GM23338 (cell line): ENCODE data around the gene PACS2. TPM values are rescaled to one million over a fixed set of nuclear protein-coding genes. Genes with fewer than 3 reads are reported as not detected.

Experiments used
- ATAC-seq: fragments of 200-7000 bp; cut with Tn5 transposase; 3 replicates; pipeline ENCODE4 v1.9.1; 2020
- DNase-seq: peaks from one replicate; pipeline ENCODE4 v3.0.0-alpha.2; 2015; ENCODE audit warnings: low spot score
- H2AFZ ChIP-seq: fragments of 200-600 bp; sonication (generic); 2 replicates; pipeline ENCODE4 v1.8.0; 2016; ENCODE audit warnings: antibody characterized with exemption, mild to moderate bottlenecking, moderate library complexity
- H3F3A ChIP-seq: fragments of 200-600 bp; sonication (generic); replicated peaks from 2 replicates; pipeline ENCODE4 v1.8.0; 2017; ENCODE audit warnings: antibody characterized with exemption, mixed run types, low read depth
- H3K27ac ChIP-seq: fragments of 200-600 bp; sonication (generic); 2 replicates; pipeline ENCODE4 v1.6.1; 2016; ENCODE audit warnings: low read depth
- H3K27me3 ChIP-seq: fragments of 200-600 bp; sonication (generic); 2 replicates; pipeline ENCODE4 v1.8.0; 2016; ENCODE audit warnings: mild to moderate bottlenecking, mixed run types, moderate library complexity; ENCODE audit not compliant: insufficient read depth
- H3K36me3 ChIP-seq: fragments of 200-600 bp; sonication (generic); 2 replicates; pipeline ENCODE4 v1.8.0; 2016; ENCODE audit warnings: mild to moderate bottlenecking; ENCODE audit not compliant: insufficient read depth
- H3K4me1 ChIP-seq: fragments of 200-600 bp; sonication (generic); 2 replicates; pipeline ENCODE4 v1.8.0; 2016; ENCODE audit warnings: mild to moderate bottlenecking, moderate library complexity; ENCODE audit not compliant: insufficient read depth
- H3K4me2 ChIP-seq: fragments of 200-600 bp; sonication (generic); 2 replicates; pipeline ENCODE4 v1.7.1; 2017; ENCODE audit warnings: mixed run types
- H3K4me3 ChIP-seq: fragments of 200-600 bp; sonication (generic); 2 replicates; pipeline ENCODE4 v1.6.1; 2016; ENCODE audit warnings: mixed run types
- H3K79me2 ChIP-seq: fragments of 200-600 bp; sonication (generic); replicated peaks from 2 replicates; pipeline ENCODE4 v1.8.0; 2017; ENCODE audit warnings: mild to moderate bottlenecking; ENCODE audit not compliant: insufficient read depth
- H3K9me2 ChIP-seq: fragments of 200-600 bp; sonication (generic); 2 replicates; pipeline ENCODE4 v1.8.0; 2017; ENCODE audit not compliant: insufficient read depth
- H4K20me1 ChIP-seq: fragments of 200-600 bp; sonication (generic); replicated peaks from 2 replicates; pipeline ENCODE4 v1.8.0; 2017; ENCODE audit warnings: mild to moderate bottlenecking; ENCODE audit not compliant: insufficient read depth
- H3K27ac Mint-ChIP-seq: 2 replicates; pipeline ENCODE4 v1.8.0; 2020; ENCODE audit warnings: inconsistent platforms, mild to moderate bottlenecking, moderate library complexity, mixed read lengths
- H3K27me3 Mint-ChIP-seq: 3 replicates; pipeline ENCODE4 v1.8.0; 2022; ENCODE audit warnings: low read depth, mild to moderate bottlenecking, moderate library complexity, mixed read lengths, inconsistent platforms; ENCODE audit not compliant: insufficient read depth, poor library complexity
- H3K36me3 Mint-ChIP-seq: 3 replicates; pipeline ENCODE4 v1.8.0; 2021; ENCODE audit warnings: low read depth, mild to moderate bottlenecking, inconsistent platforms, moderate library complexity, mixed read lengths
- H3K4me1 Mint-ChIP-seq: 3 replicates; pipeline ENCODE4 v1.8.0; 2020; ENCODE audit warnings: mild to moderate bottlenecking, inconsistent platforms, mixed read lengths
- H3K4me3 Mint-ChIP-seq: 3 replicates; pipeline ENCODE4 v1.8.0; 2021; ENCODE audit warnings: moderate library complexity, mild to moderate bottlenecking, inconsistent platforms, mixed read lengths
- H3K9me3 Mint-ChIP-seq: 3 replicates; pipeline ENCODE4 v1.8.0; 2020; ENCODE audit warnings: moderate library complexity, mild to moderate bottlenecking, inconsistent platforms, mixed read lengths
- CREB1 ChIP-seq: fragments of 250-450 bp; sonication (Bioruptor Pico); IDR thresholded peaks from 2 replicates; pipeline ENCODE4 v1.5.0; 2020; ENCODE audit warnings: low read depth, mild to moderate bottlenecking, moderate library complexity
- CTCF ChIP-seq, 2 experiments: fragments of 200-600 bp in 1 of 2; sonication (generic) in 1 of 2; conservative IDR thresholded peaks; 2 replicates each; pipeline versions ENCODE4 v1.5.1 to v1.6.1; 2016 to 2017; ENCODE audit warnings: antibody characterized with exemption in 2 of 2, low read depth in 2 of 2, mild to moderate bottlenecking in 2 of 2, moderate library complexity in 1 of 2
- ETS1 ChIP-seq: IDR thresholded peaks from 2 replicates; pipeline ENCODE4 v1.6.1; 2016; ENCODE audit warnings: antibody characterized with exemption
- EZH2 ChIP-seq: fragments of 200-600 bp; sonication (generic); IDR thresholded peaks from one replicate; pipeline ENCODE4 v1.8.0; 2017; ENCODE audit warnings: antibody characterized with exemption, mild to moderate bottlenecking, low read depth; ENCODE audit not compliant: unreplicated experiment
- NANOG ChIP-seq: IDR thresholded peaks from 2 replicates; pipeline ENCODE4 v1.6.1; 2016; ENCODE audit warnings: antibody characterized with exemption, borderline replicate concordance
- POLR2AphosphoS5 ChIP-seq: IDR thresholded peaks from 2 replicates; pipeline ENCODE4 v1.6.1; 2016; ENCODE audit warnings: antibody characterized with exemption, low read depth
- STAT1 ChIP-seq: IDR thresholded peaks from one replicate; pipeline ENCODE4 v1.6.1; 2016; ENCODE audit warnings: antibody characterized with exemption; ENCODE audit not compliant: unreplicated experiment
- ZNF114 ChIP-seq: fragments of 250-450 bp; sonication (Bioruptor Pico); IDR thresholded peaks from 2 replicates; pipeline ENCODE4 v1.5.0; 2020; ENCODE audit warnings: mild to moderate bottlenecking, moderate library complexity
- ZNF331 ChIP-seq: fragments of 250-450 bp; sonication (Bioruptor Pico); IDR thresholded peaks from 2 replicates; pipeline ENCODE4 v1.5.0; 2020; ENCODE audit warnings: low read depth, mild to moderate bottlenecking, moderate library complexity
- ZNF462 ChIP-seq: fragments of 250-450 bp; sonication (Bioruptor Pico); IDR thresholded peaks from 2 replicates; pipeline ENCODE4 v1.5.0; 2020; ENCODE audit warnings: mild to moderate bottlenecking, moderate library complexity
- polyA plus RNA-seq: library from polyadenylated mRNA; unstranded; fragments of >200 nt; fragmentation: Nextera tagmentation; extraction: Ambion mirVana; gene quantifications from 2 replicates; pipeline ENCODE4 v1.2.1, GENCODE V29; 2016
- total RNA-seq: library from RNA; depleted of rRNA; stranded (reverse); fragments of >200 nt; shearing (Covaris generic); gene quantifications from 2 replicates; pipeline ENCODE4 v1.2.3, GENCODE V29; 2014

Gene PACS2
- total and polyA plus RNA-seq, 2 experiments from 2014 or later = 22.5 to 79.0 TPM

- TF ChIP-seq ZNF462 (CRISPR knock-in tag) = no peak
- no peak for TF ChIP-seq CTCF (conservative IDR thresholded peaks at IDR 0.05; ENCODE audit: low read depth in 2 of 2)
- no peak for TF ChIP-seq POLR2AphosphoS5
Observed at GRCh38 chr14:105330491-105330895, 15.9 kb downstream of the PACS2 start (continued).

GRCh38 chr14:105331575-105332349 is 17.2 kb downstream of the PACS2 start:
- peaks cover 44% of the 10 kb centered on the region for H3K4me1 Mint-ChIP-seq
- H3K27ac Mint-ChIP-seq = peak overlapping the region; percentile 11; the same call in 1 of the 2 replicates
- Histone ChIP-seq H3K79me2 (peaks cover 68% of the 10 kb centered on the region), H3K36me3 (no peaks in the 10 kb centered on the region), H3K4me1 (peaks cover 28% of the 10 kb centered on the region), H3K4me3 (no peak overlapping the region), H3K4me2 (no peak overlapping the region), H3F3A (no peaks in the 10 kb centered on the region), H3K9me2 (no peaks in the 10 kb centered on the region), H3K27ac (0 out of 2 replicates have a peak overlapping the region, but pooled peaks have one; percentile 59), H3K27me3 (no peaks in the 10 kb centered on the region), H4K20me1 (peaks cover 32% of the 10 kb centered on the region), H2AFZ (no peak overlapping the region)
- H3K4me3 Mint-ChIP-seq = no peak overlapping the region; the same call in 2 of the 3 replicates
- H3K36me3 Mint-ChIP-seq = peaks cover 10% of the 10 kb centered on the region; the same call in 1 of the 3 replicates
- peaks cover 3% of the 10 kb centered on the region for H3K9me3 Mint-ChIP-seq
- DNase-seq (no peak), ATAC-seq (no peak)
- peaks cover 17% of the 10 kb centered on the region for H3K27me3 Mint-ChIP-seq
- TF ChIP-seq STAT1 = no peak
- no peak for TF ChIP-seq CREB1 (CRISPR knock-in tag)
- no peak for TF ChIP-seq ETS1
- no peak for TF ChIP-seq ZNF331 (CRISPR knock-in tag)
- TF ChIP-seq EZH2 = no peak
- TF ChIP-seq NANOG = no peak
- TF ChIP-seq ZNF114 = no peak
- no peak for TF ChIP-seq CTCF (conservative IDR thresholded peaks at IDR 0.05; ENCODE audit: low read depth in 2 of 2)
